H9 (cell line): ENCODE results near the gene OPN1MW. TPM values are rescaled to one million over a fixed set of nuclear protein-coding genes. Genes with fewer than 3 reads are reported as not detected.

Source experiments
- DNase-seq: peaks from one replicate; pipeline ENCODE4 v3.0.0-alpha.2; 2017
- H2AFZ ChIP-seq: one replicate; pipeline ENCODE4 v1.6.1; 2013; ENCODE audit warnings: mild to moderate bottlenecking, low read length, control low read depth, moderate library complexity
- H2AK5ac ChIP-seq: 2 replicates; pipeline ENCODE4 v1.6.1; 2013; ENCODE audit warnings: low read length, control low read depth, mixed read lengths; ENCODE audit not compliant: insufficient read length
- H2BK120ac ChIP-seq: one replicate; pipeline ENCODE4 v1.6.1; 2013; ENCODE audit warnings: low read depth, mild to moderate bottlenecking, low read length, control low read depth, inconsistent platforms; ENCODE audit not compliant: poor library complexity, severe bottlenecking
- H2BK12ac ChIP-seq: 2 replicates; pipeline ENCODE4 v1.6.1; 2013; ENCODE audit warnings: low read length, control low read depth, mixed read lengths, low read depth; ENCODE audit not compliant: insufficient read length
- H2BK15ac ChIP-seq: 2 replicates; pipeline ENCODE4 v1.6.1; 2013; ENCODE audit warnings: low read depth, low read length, control low read depth
- H2BK20ac ChIP-seq: one replicate; pipeline ENCODE4 v1.6.1; 2013; ENCODE audit warnings: low read depth, mild to moderate bottlenecking, low read length, control low read depth, inconsistent platforms; ENCODE audit not compliant: poor library complexity, severe bottlenecking
- H2BK5ac ChIP-seq: 2 replicates; pipeline ENCODE4 v1.6.1; 2013; ENCODE audit warnings: low read length, control low read depth, mixed read lengths; ENCODE audit not compliant: insufficient read length
- H3K14ac ChIP-seq: 2 replicates; pipeline ENCODE4 v1.6.1; 2013; ENCODE audit warnings: low read length, control low read depth; ENCODE audit not compliant: insufficient read depth
- H3K18ac ChIP-seq: 2 replicates; pipeline ENCODE4 v1.6.1; 2013; ENCODE audit warnings: low read depth, mild to moderate bottlenecking, mixed read lengths, low read length, control low read depth; ENCODE audit not compliant: insufficient read length
- H3K23ac ChIP-seq: 2 replicates; pipeline ENCODE4 v1.6.1; 2013; ENCODE audit warnings: low read length, control low read depth, mixed read lengths, low read depth; ENCODE audit not compliant: insufficient read length
- H3K23me2 ChIP-seq: 2 replicates; pipeline ENCODE4 v1.6.1; 2013; ENCODE audit warnings: low read depth, mild to moderate bottlenecking, mixed read lengths, low read length, control low read depth; ENCODE audit not compliant: insufficient read length, poor library complexity, severe bottlenecking
- H3K27ac ChIP-seq: 2 replicates; pipeline ENCODE4 v1.5.1; 2013; ENCODE audit warnings: low read length, control low read depth, mixed read lengths, low read depth; ENCODE audit not compliant: insufficient read length
- H3K27me3 ChIP-seq: 2 replicates; pipeline ENCODE4 v1.6.1; 2013; ENCODE audit warnings: low read length, control low read depth, inconsistent platforms; ENCODE audit not compliant: insufficient read depth
- H3K4ac ChIP-seq: 2 replicates; pipeline ENCODE4 v1.6.1; 2013; ENCODE audit warnings: low read depth, mild to moderate bottlenecking, control low read depth, inconsistent platforms, low read length, moderate library complexity
- H3K4me1 ChIP-seq: 2 replicates; pipeline ENCODE4 v1.6.1; 2013; ENCODE audit warnings: low read length, control low read depth, inconsistent platforms; ENCODE audit not compliant: insufficient read depth
- H3K4me2 ChIP-seq: 2 replicates; pipeline ENCODE4 v1.6.1; 2013; ENCODE audit warnings: low read length, control low read depth, mixed read lengths; ENCODE audit not compliant: insufficient read length, insufficient read depth
- H3K56ac ChIP-seq: 2 replicates; pipeline ENCODE4 v1.6.1; 2013; ENCODE audit warnings: low read depth, mild to moderate bottlenecking, mixed read lengths, low read length, control low read depth; ENCODE audit not compliant: insufficient read length
- H3K79me1 ChIP-seq: 2 replicates; pipeline ENCODE4 v1.6.1; 2013; ENCODE audit warnings: low read depth, mild to moderate bottlenecking, moderate library complexity, low read length, control low read depth, inconsistent platforms; ENCODE audit not compliant: insufficient read depth, poor library complexity, severe bottlenecking
- H3K79me2 ChIP-seq: 2 replicates; pipeline ENCODE4 v1.6.1; 2013; ENCODE audit warnings: low read length, control low read depth, inconsistent platforms; ENCODE audit not compliant: insufficient read depth
- H3K9ac ChIP-seq: 2 replicates; pipeline ENCODE4 v1.6.1; 2013; ENCODE audit warnings: low read length, control low read depth, mixed read lengths; ENCODE audit not compliant: insufficient read length; ENCODE audit errors: extremely low read depth
- H3K9me3 ChIP-seq: one replicate; pipeline ENCODE4 v1.6.1; 2013; ENCODE audit warnings: low read depth, low read length, inconsistent platforms; ENCODE audit not compliant: control insufficient read depth
- H3T11ph ChIP-seq: one replicate; pipeline ENCODE4 v1.6.1; 2013; ENCODE audit warnings: mild to moderate bottlenecking, low read length, control low read depth, inconsistent platforms
- H4K20me1 ChIP-seq: one replicate; pipeline ENCODE4 v1.6.1; 2013; ENCODE audit not compliant: control insufficient read depth, insufficient read length, insufficient read depth
- H4K5ac ChIP-seq: 2 replicates; pipeline ENCODE4 v1.6.1; 2013; ENCODE audit warnings: low read depth, mild to moderate bottlenecking, mixed read lengths, low read length, control low read depth; ENCODE audit not compliant: insufficient read length
- H4K8ac ChIP-seq: replicated peaks from 2 replicates; pipeline ENCODE4 v1.6.1; 2013; ENCODE audit warnings: low read length, control low read depth, mixed read lengths, low read depth; ENCODE audit not compliant: insufficient read length
- H4K91ac ChIP-seq: 2 replicates; pipeline ENCODE4 v1.6.1; 2013; ENCODE audit warnings: low read depth, mild to moderate bottlenecking, moderate library complexity, mixed read lengths, low read length, control low read depth; ENCODE audit not compliant: insufficient read length
- H3K27ac Mint-ChIP-seq, 3 experiments: 2 replicates in 2 of 3; 3 replicates in 1 of 3; pipeline ENCODE4 v1.8.0; 2020 to 2021; ENCODE audit warnings: mixed read lengths in 3 of 3, mild to moderate bottlenecking in 1 of 3, moderate library complexity in 1 of 3
- H3K27me3 Mint-ChIP-seq: 2 replicates; pipeline ENCODE4 v1.8.0; 2021; ENCODE audit warnings: low read depth, mild to moderate bottlenecking, moderate library complexity, mixed read lengths
- H3K36me3 Mint-ChIP-seq, 3 experiments: 2 replicates in 2 of 3; 3 replicates in 1 of 3; pipeline ENCODE4 v1.8.0; 2020 to 2021; ENCODE audit warnings: low read depth in 3 of 3, mixed read lengths in 3 of 3; ENCODE audit not compliant: insufficient read depth in 1 of 3
- H3K4me1 Mint-ChIP-seq, 2 experiments: 2 replicates each; pipeline ENCODE4 v1.8.0; 2020; ENCODE audit warnings: mixed read lengths in 2 of 2
- H3K4me3 Mint-ChIP-seq, 2 experiments: 2 replicates in 1 of 2; 3 replicates in 1 of 2; pipeline ENCODE4 v1.8.0; 2020 to 2021; ENCODE audit warnings: mild to moderate bottlenecking in 2 of 2, mixed read lengths in 2 of 2, moderate library complexity in 1 of 2
- H3K9me3 Mint-ChIP-seq, 2 experiments: 2 replicates in 1 of 2; 3 replicates in 1 of 2; pipeline ENCODE4 v1.8.0; 2020; ENCODE audit warnings: mild to moderate bottlenecking in 2 of 2, mixed read lengths in 2 of 2, moderate library complexity in 1 of 2
- CTCF ChIP-seq: fragments of 200-600 bp; sonication (generic); conservative IDR thresholded peaks from 3 replicates; pipeline ENCODE4 v1.8.0; 2021; ENCODE audit warnings: antibody characterized with exemption, mild to moderate bottlenecking
- WGBS: extraction: QIAGEN DNeasy Blood & Tissue Kit; methylation state at CpG from one replicate; pipeline ENCODE4 v1.1.7; 2013; ENCODE audit warnings: missing lambda C conversion rate, low lambda C conversion rate, mixed read lengths; ENCODE audit not compliant: insufficient read length; ENCODE audit errors: extremely low coverage; 5-methylcytosine and 5-hydroxymethylcytosine counted together
- total RNA-seq: library from RNA; stranded (reverse); gene quantifications from 2 replicates; pipeline ENCODE4 v1.2.1, GENCODE V29; 2021

Gene OPN1MW
- total RNA-seq, 1 experiment from 2014 or later, result not detected

- peaks cover 0 to 3% of the 10 kb centered on the region in 2 experiments; a peak in 1 of 4 replicates for H3K4me1 Mint-ChIP-seq
- Histone ChIP-seq H3K56ac (no peak overlapping the region), H3K9me3 (peaks cover 40% of the 10 kb centered on the region), H2BK120ac (no peak overlapping the region), H3K14ac (no peak overlapping the region), H3K79me2 (no peaks in the 10 kb centered on the region), H4K91ac (no peak overlapping the region), H3K4me1 (no peaks in the 10 kb centered on the region), H3K79me1 (no peaks in the 10 kb centered on the region), H3K9ac (no peak overlapping the region), H2AFZ (no peak overlapping the region), H2BK20ac (no peak overlapping the region), H2BK12ac (no peak overlapping the region), H3K4me2 (no peak overlapping the region), H3T11ph (no peak overlapping the region), H3K27me3 (no peaks in the 10 kb centered on the region), H2BK15ac (no peak overlapping the region), H4K20me1 (no peaks in the 10 kb centered on the region), H3K27ac (no peak overlapping the region), H2BK5ac (no peak overlapping the region), H2AK5ac (no peak overlapping the region), H3K4ac (no peak overlapping the region), H3K18ac (no peak overlapping the region), H4K5ac (no peak overlapping the region), H3K23ac (no peak overlapping the region), H4K8ac (no peak overlapping the region), H3K23me2 (no peaks in the 10 kb centered on the region)
- peaks cover 0 to 12% (median 3%) of the 10 kb centered on the region in 3 experiments; a peak in 5 of 7 replicates for H3K36me3 Mint-ChIP-seq
- peaks cover 38% of the 10 kb centered on the region for H3K27me3 Mint-ChIP-seq
- TF ChIP-seq CTCF, result peak; percentile 85
- WGBS, result no CpG with 5 or more reads among the region's 44 CpGs
- peaks cover 80 to 86% of the 10 kb centered on the region in 2 experiments for H3K9me3 Mint-ChIP-seq
- 0 out of 7 replicates have a peak overlapping the region, but pooled peaks of 1 of the 3 experiments have one; percentile 61 for H3K27ac Mint-ChIP-seq
- peak overlapping the region; percentile 51 to 64; a peak in 3 of 5 replicates for H3K4me3 Mint-ChIP-seq
- peak; percentile 80 for DNase-seq
Measured at GRCh38 chrX:154136627-154137161, 45.7 kb upstream of the OPN1MW start.
